ENCODE results near the gene SV2C. TPM values are rescaled to one million over a fixed set of nuclear protein-coding genes. Genes with fewer than 3 reads are reported as not detected.
"Not testable (repeated sequence)": the region's sequence is repeated elsewhere in the genome, so short reads cannot be mapped to it uniquely, and the experiment has no call there.

SV2C gene
- total and polyA plus RNA-seq, 2 donors from 2014 or later: 0.13 TPM; not detected in 1

DNA sequence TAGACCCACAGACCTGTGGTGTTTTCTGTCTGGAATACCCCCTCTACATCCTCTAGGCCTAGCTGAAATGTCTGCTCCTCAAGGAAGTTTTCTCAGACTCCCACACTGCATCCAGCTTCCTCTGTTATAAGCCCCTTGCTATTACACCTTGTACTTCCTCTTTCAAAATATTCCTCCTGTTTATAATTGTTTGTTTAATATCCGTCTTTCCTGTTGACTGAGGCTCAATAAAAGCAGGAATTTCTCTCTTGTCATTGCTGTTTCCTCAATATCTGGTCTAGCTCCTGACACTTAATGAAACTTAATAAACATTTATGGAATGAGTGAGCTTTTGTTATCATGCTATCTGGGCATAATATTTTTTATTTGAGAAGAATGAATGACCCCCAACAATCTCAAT lies 285.8 kb downstream of the SV2C start:
- Histone ChIP-seq H3K4me1 (ENCODE audit: control insufficient read depth in 2 of 3, insufficient read depth in 2 of 3, low read depth in 1 of 3, low read length in 3 of 3) (peaks cover 0 to 5% (median 0%) of the 10 kb centered on the region in 3 donors), H3K27me3 (ENCODE audit: control insufficient read depth, insufficient read depth, low read length) (no peaks in the 10 kb centered on the region), H3K27ac (ENCODE audit: low read depth in 2 of 2, low read length in 2 of 2) (no peak overlapping the region), H3K9ac (ENCODE audit: low read length in 3 of 3) (no peak overlapping the region), H3K36me3 (ENCODE audit: control insufficient read depth in 2 of 3, insufficient read depth in 3 of 3, low read length in 3 of 3) (no peaks in the 10 kb centered on the region), H3K9me3 (ENCODE audit: control insufficient read depth in 2 of 3, insufficient read depth in 1 of 3, low read length in 3 of 3) (no peaks in the 10 kb centered on the region), H3K4me3 (ENCODE audit: low read length in 3 of 3) (no peak overlapping the region)
- no peak for DNase-seq
- FAIRE-seq: no peak
- TF ChIP-seq, protein P1, sequence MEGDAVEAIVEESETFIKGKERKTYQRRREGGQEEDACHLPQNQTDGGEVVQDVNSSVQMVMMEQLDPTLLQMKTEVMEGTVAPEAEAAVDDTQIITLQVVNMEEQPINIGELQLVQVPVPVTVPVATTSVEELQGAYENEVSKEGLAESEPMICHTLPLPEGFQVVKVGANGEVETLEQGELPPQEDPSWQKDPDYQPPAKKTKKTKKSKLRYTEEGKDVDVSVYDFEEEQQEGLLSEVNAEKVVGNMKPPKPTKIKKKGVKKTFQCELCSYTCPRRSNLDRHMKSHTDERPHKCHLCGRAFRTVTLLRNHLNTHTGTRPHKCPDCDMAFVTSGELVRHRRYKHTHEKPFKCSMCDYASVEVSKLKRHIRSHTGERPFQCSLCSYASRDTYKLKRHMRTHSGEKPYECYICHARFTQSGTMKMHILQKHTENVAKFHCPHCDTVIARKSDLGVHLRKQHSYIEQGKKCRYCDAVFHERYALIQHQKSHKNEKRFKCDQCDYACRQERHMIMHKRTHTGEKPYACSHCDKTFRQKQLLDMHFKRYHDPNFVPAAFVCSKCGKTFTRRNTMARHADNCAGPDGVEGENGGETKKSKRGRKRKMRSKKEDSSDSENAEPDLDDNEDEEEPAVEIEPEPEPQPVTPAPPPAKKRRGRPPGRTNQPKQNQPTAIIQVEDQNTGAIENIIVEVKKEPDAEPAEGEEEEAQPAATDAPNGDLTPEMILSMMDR (IDR thresholded peaks at IDR 0.05; ENCODE audit: borderline replicate concordance, extremely low read depth, insufficient read depth): no peak
- intact Hi-C loops (cut with DNase I): no loop called here

DNA sequence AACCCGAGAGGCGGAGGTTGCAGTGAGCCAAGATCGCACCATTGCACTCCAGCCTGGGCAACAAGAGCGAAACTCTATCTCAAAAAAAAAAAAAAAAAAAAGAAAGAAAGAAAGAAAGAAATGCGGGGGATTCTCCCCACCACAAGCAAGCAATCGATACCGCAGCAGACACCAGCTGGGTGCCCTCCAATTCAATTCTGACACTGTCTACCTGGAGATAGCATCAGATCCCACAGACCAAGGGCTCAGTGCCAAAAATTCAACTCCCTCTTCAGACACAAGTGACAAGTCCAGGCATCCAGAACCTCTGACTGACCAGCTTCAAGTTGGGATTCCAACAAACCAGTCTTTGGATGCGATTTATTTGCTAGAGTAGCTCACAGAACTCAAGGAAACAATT lies 286.5 kb downstream of the SV2C start:
- FAIRE-seq; H3K27me3 ChIP-seq (ENCODE audit: control insufficient read depth, insufficient read depth, low read length); H3K4me3 ChIP-seq (ENCODE audit: low read length in 3 of 3); H3K4me1 ChIP-seq (ENCODE audit: control insufficient read depth in 2 of 3, insufficient read depth in 2 of 3, low read depth in 1 of 3, low read length in 3 of 3); H3K9ac ChIP-seq (ENCODE audit: low read length in 3 of 3); H3K9me3 ChIP-seq (ENCODE audit: control insufficient read depth in 2 of 3, insufficient read depth in 1 of 3, low read length in 3 of 3); DNase-seq; intact Hi-C loops (cut with DNase I); H3K27ac ChIP-seq (ENCODE audit: low read depth in 2 of 2, low read length in 2 of 2); H3K36me3 ChIP-seq (ENCODE audit: control insufficient read depth in 2 of 3, insufficient read depth in 3 of 3, low read length in 3 of 3): not testable (repeated sequence)

DNA sequence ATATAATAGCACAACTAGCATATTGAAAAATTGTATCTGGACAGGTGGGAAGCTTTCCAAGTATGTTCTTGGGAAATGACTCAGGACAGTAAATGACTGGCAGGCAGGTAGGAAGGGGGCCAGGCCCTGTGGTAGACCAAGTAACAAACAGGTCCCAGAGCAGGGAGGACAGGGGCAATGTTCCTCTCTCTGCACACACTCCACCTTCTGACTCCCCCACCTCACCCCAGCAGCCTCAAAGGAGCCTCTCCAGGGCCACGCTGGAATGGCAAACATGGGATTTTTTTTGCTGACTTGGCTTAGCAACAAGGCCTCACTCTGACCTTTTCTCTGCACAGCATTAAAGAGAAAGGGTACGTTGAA lies 288.8 kb downstream of the SV2C start:
- H3K9me3 ChIP-seq (ENCODE audit: control insufficient read depth in 2 of 3, insufficient read depth in 1 of 3, low read length in 3 of 3): no peaks in the 10 kb centered on the region
- FAIRE-seq (no peak), DNase-seq (no peak)
- H3K27me3 ChIP-seq (ENCODE audit: control insufficient read depth, insufficient read depth, low read length): no peaks in the 10 kb centered on the region
- H3K4me3 ChIP-seq (ENCODE audit: low read length in 3 of 3): no peak overlapping the region
- TF ChIP-seq, protein P1 (IDR thresholded peaks at IDR 0.05; ENCODE audit: borderline replicate concordance, extremely low read depth, insufficient read depth): no peak
- intact Hi-C loops (cut with DNase I): no loop called here
- H3K36me3 ChIP-seq (ENCODE audit: control insufficient read depth in 2 of 3, insufficient read depth in 3 of 3, low read length in 3 of 3): no peaks in the 10 kb centered on the region
- H3K4me1 ChIP-seq (ENCODE audit: control insufficient read depth in 2 of 3, insufficient read depth in 2 of 3, low read depth in 1 of 3, low read length in 3 of 3): peaks cover 0 to 5% (median 0%) of the 10 kb centered on the region in 3 donors
- no peak overlapping the region for H3K9ac ChIP-seq (ENCODE audit: low read length in 3 of 3)
- no peak overlapping the region for H3K27ac ChIP-seq (ENCODE audit: low read depth in 2 of 2, low read length in 2 of 2)

DNA sequence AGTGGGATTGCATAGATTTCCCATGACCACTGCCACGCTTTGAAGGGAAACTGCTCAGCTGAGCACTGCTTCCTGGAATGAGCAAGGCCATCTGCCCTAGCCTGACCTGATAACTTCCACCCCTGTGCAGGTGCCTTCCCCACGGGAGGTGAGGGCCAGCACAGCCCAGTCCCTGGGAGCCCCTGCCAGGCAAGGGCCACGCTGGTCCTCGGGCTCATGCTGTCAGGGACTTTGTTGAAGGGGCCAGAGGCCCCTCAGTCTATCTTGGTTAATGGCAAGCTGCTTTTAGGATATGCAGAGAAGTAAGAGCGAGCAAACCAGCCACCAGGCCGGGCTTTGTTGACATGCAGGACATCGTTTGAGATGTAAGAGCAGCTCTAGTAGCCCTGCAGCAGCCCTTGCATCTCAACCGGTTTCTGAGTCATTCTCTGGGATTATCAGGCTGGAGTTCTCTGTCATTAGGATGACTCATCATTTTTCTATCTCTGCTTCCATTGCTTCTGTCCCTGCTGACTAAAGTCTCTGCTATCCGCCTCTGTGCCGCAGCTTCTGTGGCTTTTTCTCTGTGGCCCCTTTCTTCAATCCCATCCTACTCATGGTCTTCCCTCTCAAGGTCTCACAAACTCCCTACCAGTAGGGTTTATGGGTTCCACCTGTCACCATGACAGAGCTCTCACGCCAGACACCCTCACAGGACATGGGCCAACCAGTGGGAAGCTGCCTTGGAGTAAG lies 289.3 kb downstream of the SV2C start:
- no peak for FAIRE-seq

More for the DNA sequence above, 289.3 kb downstream of the SV2C start:
- Histone ChIP-seq H3K27me3 (ENCODE audit: control insufficient read depth, insufficient read depth, low read length) (no peaks in the 10 kb centered on the region), H3K36me3 (ENCODE audit: control insufficient read depth in 2 of 3, insufficient read depth in 3 of 3, low read length in 3 of 3) (no peaks in the 10 kb centered on the region), H3K4me3 (ENCODE audit: low read length in 3 of 3) (no peak overlapping the region), H3K4me1 (ENCODE audit: control insufficient read depth in 2 of 3, insufficient read depth in 2 of 3, low read depth in 1 of 3, low read length in 3 of 3) (peaks cover 0 to 5% (median 0%) of the 10 kb centered on the region in 3 donors), H3K9me3 (ENCODE audit: control insufficient read depth in 2 of 3, insufficient read depth in 1 of 3, low read length in 3 of 3) (no peaks in the 10 kb centered on the region), H3K27ac (ENCODE audit: low read depth in 2 of 2, low read length in 2 of 2) (no peak overlapping the region), H3K9ac (ENCODE audit: low read length in 3 of 3) (no peak overlapping the region)
- intact Hi-C loops (cut with DNase I): no loop called here
- TF ChIP-seq, protein P1 (IDR thresholded peaks at IDR 0.05; ENCODE audit: borderline replicate concordance, extremely low read depth, insufficient read depth): no peak
- DNase-seq: no peak

Measured in kidney (tissue), 14 donors.